ENCODE results near the gene GGT5. TPM values are rescaled to one million over a fixed set of nuclear protein-coding genes. Genes with fewer than 3 reads are reported as not detected.
A peak's percentile ranks its signal among the peaks of the same experiment; 100 is the strongest.
"Not testable (repeated sequence)": the region's sequence is repeated elsewhere in the genome, so short reads cannot be mapped to it uniquely, and the experiment has no call there.

GGT5 gene, protein sequence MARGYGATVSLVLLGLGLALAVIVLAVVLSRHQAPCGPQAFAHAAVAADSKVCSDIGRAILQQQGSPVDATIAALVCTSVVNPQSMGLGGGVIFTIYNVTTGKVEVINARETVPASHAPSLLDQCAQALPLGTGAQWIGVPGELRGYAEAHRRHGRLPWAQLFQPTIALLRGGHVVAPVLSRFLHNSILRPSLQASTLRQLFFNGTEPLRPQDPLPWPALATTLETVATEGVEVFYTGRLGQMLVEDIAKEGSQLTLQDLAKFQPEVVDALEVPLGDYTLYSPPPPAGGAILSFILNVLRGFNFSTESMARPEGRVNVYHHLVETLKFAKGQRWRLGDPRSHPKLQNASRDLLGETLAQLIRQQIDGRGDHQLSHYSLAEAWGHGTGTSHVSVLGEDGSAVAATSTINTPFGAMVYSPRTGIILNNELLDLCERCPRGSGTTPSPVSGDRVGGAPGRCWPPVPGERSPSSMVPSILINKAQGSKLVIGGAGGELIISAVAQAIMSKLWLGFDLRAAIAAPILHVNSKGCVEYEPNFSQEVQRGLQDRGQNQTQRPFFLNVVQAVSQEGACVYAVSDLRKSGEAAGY
- not detected for total RNA-seq
- not detected for polyA plus RNA-seq

DNA sequence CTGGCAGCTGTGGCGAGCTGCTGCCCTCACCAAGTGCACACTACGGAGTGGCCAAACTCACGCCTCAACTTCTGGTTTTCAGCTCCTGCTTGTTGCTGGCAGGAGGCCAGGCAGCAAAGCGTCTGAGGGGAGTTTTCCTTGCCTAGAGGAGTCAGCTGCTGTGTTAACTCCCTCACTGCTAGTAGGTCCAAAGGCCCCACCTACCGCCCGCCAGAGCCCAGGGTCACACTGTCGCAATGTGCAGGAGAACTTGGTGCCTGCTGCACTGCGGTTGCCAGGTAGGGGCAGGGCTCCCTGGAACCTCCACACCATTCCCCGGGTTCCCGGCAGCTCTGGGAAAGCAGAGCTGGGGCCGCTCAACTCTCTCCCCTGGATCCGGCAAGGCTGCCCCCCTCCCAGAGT lies at the start of gene GGT5:
TSS of gene GGT5 (minus strand) at position 53 of the 402 bp plus-strand sequence. CDS start 357 bp downstream, outside the sequence.
- Mint-ChIP-seq H3K27ac (peak within 1 kb of the TSS in 2 of 8 donors; percentile 77 to 85), H3K4me3 (peak within 1 kb of the TSS in 3 of 7 donors; percentile 55 to 78 (median 56)), H3K4me1 (peaks cover 26 to 37% (median 29%) of the 10 kb centered on the region in 3 donors)
- POLR2A ChIA-PET; H3K4me3 ChIP-seq (ENCODE audit: low read length); CTCF ChIA-PET; H3K36me3 Mint-ChIP-seq; H3K27me3 ChIP-seq (ENCODE audit: insufficient read depth, low read length, poor library complexity, severe bottlenecking); H3K36me3 ChIP-seq (ENCODE audit: insufficient read depth, low read length); H3K9me3 Mint-ChIP-seq; H3K9me3 ChIP-seq (ENCODE audit: low read length); H3K27me3 Mint-ChIP-seq; H3K27ac ChIP-seq (ENCODE audit: low read depth, low read length); DNase-seq: not testable (repeated sequence)
- peaks cover 25% of the 10 kb centered on the region for H3K4me1 ChIP-seq (ENCODE audit: insufficient read depth, low read length)

DNA sequence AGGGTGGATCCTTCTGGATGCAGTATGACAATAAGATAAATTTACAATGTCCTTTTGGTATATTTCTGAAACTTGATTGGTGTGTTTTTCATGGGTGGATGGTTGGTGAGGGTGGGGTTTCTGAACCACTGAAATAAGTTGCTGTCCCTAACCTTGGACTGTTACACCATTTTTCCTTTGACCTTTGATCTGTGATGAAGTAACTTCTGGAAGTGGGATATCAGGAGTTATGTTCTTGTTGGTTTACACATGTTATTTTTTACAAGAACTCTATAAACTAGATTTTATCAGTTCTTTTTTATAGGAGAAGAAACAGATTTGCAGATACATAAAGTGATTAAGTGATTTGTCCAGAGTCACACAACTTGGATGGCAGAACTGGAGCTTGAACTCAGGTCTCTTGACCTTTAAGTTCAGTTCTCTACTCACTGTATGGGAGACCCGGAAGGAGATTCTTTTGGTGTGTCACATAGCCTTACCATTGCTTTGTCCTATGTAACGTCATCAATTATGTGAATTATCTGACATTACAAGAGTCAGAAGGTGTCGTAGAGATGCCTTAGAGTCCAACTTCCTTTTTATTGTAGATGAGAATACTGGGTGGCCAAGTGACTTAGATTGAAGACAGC lies 47.4 kb upstream of the GGT5 start:
- CTCF ChIA-PET; H3K27me3 Mint-ChIP-seq; H3K36me3 Mint-ChIP-seq; H3K27ac ChIP-seq (ENCODE audit: low read depth, low read length); H3K9me3 ChIP-seq (ENCODE audit: low read length); H3K4me3 ChIP-seq (ENCODE audit: low read length); H3K36me3 ChIP-seq (ENCODE audit: insufficient read depth, low read length); H3K9me3 Mint-ChIP-seq; H3K4me1 ChIP-seq (ENCODE audit: insufficient read depth, low read length); H3K4me3 Mint-ChIP-seq; H3K27me3 ChIP-seq (ENCODE audit: insufficient read depth, low read length, poor library complexity, severe bottlenecking); DNase-seq: not testable (repeated sequence)
- Mint-ChIP-seq H3K27ac (peak overlapping the region in 2 of 8 donors; percentile 24 to 33), H3K4me1 (peaks cover 25 to 42% (median 32%) of the 10 kb centered on the region in 3 donors)
- POLR2A ChIA-PET: interaction anchor here (1.0 kb wide), 1 partner anchor 17 kb away, joined by 6 read pairs; no protein-coding TSS in a partner anchor

DNA sequence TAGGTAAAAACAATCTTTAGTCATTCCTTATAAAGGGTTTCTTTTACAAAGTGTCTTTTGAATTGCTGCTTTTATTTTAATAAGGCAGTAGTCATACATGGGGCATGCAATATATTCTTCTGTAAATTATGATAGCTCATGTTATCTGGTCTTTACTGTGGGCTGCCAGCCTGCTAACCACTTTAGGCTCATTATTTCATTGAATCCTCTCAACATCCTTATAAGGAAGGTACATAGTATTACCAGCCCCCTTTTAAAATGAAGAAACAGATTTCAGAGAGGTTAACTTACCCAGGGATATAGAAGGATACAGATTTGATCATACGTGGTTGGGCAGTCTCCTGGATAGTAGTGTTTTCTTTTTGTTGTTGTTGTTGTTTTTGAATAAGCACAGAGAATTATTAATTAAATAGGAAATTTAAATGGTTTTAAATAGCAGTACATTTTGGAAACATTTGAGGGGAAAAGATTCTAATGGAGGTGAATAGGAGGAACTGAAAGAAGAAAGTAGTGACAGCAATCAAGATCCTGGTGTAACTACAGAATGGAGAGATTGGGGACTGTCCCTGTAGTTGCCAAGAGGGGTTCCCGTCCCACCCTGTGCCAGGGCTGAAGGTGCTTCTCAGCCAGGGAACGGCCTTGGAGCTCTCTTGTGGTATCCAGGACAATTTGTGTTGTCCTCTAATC lies 46.8 kb upstream of the GGT5 start:
- no peak overlapping the region for H3K27ac ChIP-seq (ENCODE audit: low read depth, low read length)
- peak overlapping the region in 1 of 8 donors; percentile 24 for H3K27ac Mint-ChIP-seq
- CTCF ChIA-PET: no interaction called here

DNA sequence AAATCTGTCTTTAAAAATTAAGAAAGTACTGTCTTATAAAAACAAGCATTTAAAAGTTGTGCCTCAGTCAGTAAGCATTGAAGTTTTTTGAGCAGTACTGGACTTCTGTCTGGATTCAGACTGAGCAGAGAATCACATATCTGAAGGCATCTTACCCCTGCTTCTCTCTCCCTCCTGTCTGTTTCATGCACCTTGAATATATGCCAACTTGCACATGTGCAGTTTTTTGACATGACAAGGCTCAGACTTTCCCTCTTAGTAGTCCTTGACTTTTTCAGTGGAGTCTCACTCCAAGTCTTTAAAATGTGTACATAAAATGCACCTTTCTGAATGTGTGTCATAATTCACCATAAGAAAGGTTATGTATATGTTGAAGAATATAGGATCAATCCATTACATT lies 45.6 kb upstream of the GGT5 start:
- Histone ChIP-seq H3K4me1 (ENCODE audit: insufficient read depth, low read length) (peaks cover 7% of the 10 kb centered on the region), H3K36me3 (ENCODE audit: insufficient read depth, low read length) (no peaks in the 10 kb centered on the region), H3K27me3 (ENCODE audit: insufficient read depth, low read length, poor library complexity, severe bottlenecking) (no peaks in the 10 kb centered on the region), H3K4me3 (ENCODE audit: low read length) (no peak overlapping the region), H3K9me3 (ENCODE audit: low read length) (no peaks in the 10 kb centered on the region), H3K27ac (ENCODE audit: low read depth, low read length) (no peak overlapping the region)
- CTCF ChIA-PET: no interaction called here
- DNase-seq: no peak
- Mint-ChIP-seq H3K9me3 (no peaks in the 10 kb centered on the region), H3K4me3 (no peak overlapping the region), H3K4me1 (peaks cover 28 to 45% (median 38%) of the 10 kb centered on the region in 3 donors), H3K27ac (peak overlapping the region in 1 of 8 donors; percentile 33), H3K36me3 (peaks cover 0 to 7% (median 4%) of the 10 kb centered on the region in 3 donors), H3K27me3 (no peaks in the 10 kb centered on the region)
- POLR2A ChIA-PET: no interaction called here

More for the DNA sequence above, 46.8 kb upstream of the GGT5 start:
- H3K27me3 Mint-ChIP-seq: no peaks in the 10 kb centered on the region
- no peaks in the 10 kb centered on the region for H3K9me3 Mint-ChIP-seq
- DNase-seq: no peak
- peaks cover 0 to 7% (median 4%) of the 10 kb centered on the region in 3 donors for H3K36me3 Mint-ChIP-seq
- Histone ChIP-seq H3K9me3 (ENCODE audit: low read length) (no peaks in the 10 kb centered on the region), H3K36me3 (ENCODE audit: insufficient read depth, low read length) (no peaks in the 10 kb centered on the region), H3K4me1 (ENCODE audit: insufficient read depth, low read length) (no peaks in the 10 kb centered on the region), H3K4me3 (ENCODE audit: low read length) (no peak overlapping the region), H3K27me3 (ENCODE audit: insufficient read depth, low read length, poor library complexity, severe bottlenecking) (no peaks in the 10 kb centered on the region)
- POLR2A ChIA-PET: interaction anchor here (1.0 kb wide), 1 partner anchor 17 kb away, joined by 6 read pairs; no protein-coding TSS in a partner anchor
- peaks cover 29 to 46% (median 32%) of the 10 kb centered on the region in 3 donors for H3K4me1 Mint-ChIP-seq
- no peak overlapping the region for H3K4me3 Mint-ChIP-seq

DNA sequence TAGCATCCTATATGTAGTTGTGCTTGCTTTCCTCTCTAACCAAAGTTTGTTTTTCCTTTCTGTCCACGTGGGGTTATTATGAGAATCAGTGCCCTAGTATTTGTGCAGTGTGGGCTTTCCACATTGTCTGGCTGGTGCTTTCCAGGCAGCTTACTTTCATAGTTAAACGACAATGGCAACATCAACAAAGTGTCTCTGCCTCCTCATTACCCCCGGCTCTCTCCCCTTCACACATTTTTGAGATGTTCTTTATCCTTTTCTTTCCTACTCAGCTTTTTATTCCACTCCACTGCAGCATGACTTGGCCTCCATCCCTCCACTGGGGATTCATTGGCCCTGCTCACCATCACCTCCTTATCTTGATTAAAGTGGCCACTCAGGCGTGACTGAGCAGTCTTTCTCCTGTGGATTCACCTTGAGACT lies 44.9 kb upstream of the GGT5 start:
- Mint-ChIP-seq H3K4me1 (peaks cover 33 to 52% (median 45%) of the 10 kb centered on the region in 3 donors), H3K4me3 (no peak overlapping the region), H3K9me3 (no peaks in the 10 kb centered on the region), H3K27me3 (no peaks in the 10 kb centered on the region), H3K36me3 (peaks cover 0 to 7% (median 4%) of the 10 kb centered on the region in 3 donors), H3K27ac (peak overlapping the region in 4 of 8 donors; percentile 39 to 90 (median 66))
- Histone ChIP-seq H3K9me3 (ENCODE audit: low read length) (no peaks in the 10 kb centered on the region), H3K27me3 (ENCODE audit: insufficient read depth, low read length, poor library complexity, severe bottlenecking) (no peaks in the 10 kb centered on the region), H3K27ac (ENCODE audit: low read depth, low read length) (no peak overlapping the region), H3K4me1 (ENCODE audit: insufficient read depth, low read length) (peaks cover 14% of the 10 kb centered on the region), H3K36me3 (ENCODE audit: insufficient read depth, low read length) (no peaks in the 10 kb centered on the region), H3K4me3 (ENCODE audit: low read length) (no peak overlapping the region)
- POLR2A ChIA-PET: no interaction called here
- DNase-seq: no peak
- CTCF ChIA-PET: interaction anchor here (1.1 kb wide), 1 partner anchor 10 kb away, joined by 3 read pairs; no protein-coding TSS in a partner anchor

DNA sequence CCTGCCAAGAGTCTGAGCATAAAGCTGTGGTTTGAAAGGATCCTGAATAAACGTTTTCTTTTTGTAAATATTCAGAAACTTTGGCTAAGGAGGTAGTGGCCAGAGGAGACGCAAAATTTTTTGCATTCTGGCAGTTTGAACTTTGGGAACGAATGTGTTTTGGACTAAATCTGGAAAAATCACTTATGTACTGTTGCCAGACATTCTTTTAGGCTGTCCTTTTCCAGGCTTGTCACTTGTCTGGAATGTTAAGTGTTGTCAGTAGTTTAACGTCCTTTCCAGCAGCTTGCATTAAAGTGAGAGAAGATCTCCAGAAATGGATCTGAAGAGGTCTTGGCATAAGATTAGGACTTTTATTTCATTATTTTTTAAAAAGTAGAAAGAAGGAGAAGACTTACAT lies 44.2 kb upstream of the GGT5 start:
- Histone ChIP-seq H3K9me3 (ENCODE audit: low read length) (no peaks in the 10 kb centered on the region), H3K27me3 (ENCODE audit: insufficient read depth, low read length, poor library complexity, severe bottlenecking) (no peaks in the 10 kb centered on the region), H3K36me3 (ENCODE audit: insufficient read depth, low read length) (no peaks in the 10 kb centered on the region), H3K4me3 (ENCODE audit: low read length) (no peak overlapping the region), H3K4me1 (ENCODE audit: insufficient read depth, low read length) (peaks cover 17% of the 10 kb centered on the region), H3K27ac (ENCODE audit: low read depth, low read length) (no peak overlapping the region)
- Mint-ChIP-seq H3K4me3 (no peak overlapping the region), H3K9me3 (no peaks in the 10 kb centered on the region), H3K36me3 (peaks cover 0 to 7% (median 4%) of the 10 kb centered on the region in 3 donors), H3K27ac (no peak overlapping the region), H3K4me1 (peaks cover 37 to 56% (median 50%) of the 10 kb centered on the region in 3 donors), H3K27me3 (no peaks in the 10 kb centered on the region)
- DNase-seq: no peak
- ChIA-PET POLR2A (no interaction called here), CTCF (interaction anchor here (1.0 to 1.1 kb wide), 2 partner anchors 10 to 15 kb away, joined by 3 read pairs; no protein-coding TSS in a partner anchor)

DNA sequence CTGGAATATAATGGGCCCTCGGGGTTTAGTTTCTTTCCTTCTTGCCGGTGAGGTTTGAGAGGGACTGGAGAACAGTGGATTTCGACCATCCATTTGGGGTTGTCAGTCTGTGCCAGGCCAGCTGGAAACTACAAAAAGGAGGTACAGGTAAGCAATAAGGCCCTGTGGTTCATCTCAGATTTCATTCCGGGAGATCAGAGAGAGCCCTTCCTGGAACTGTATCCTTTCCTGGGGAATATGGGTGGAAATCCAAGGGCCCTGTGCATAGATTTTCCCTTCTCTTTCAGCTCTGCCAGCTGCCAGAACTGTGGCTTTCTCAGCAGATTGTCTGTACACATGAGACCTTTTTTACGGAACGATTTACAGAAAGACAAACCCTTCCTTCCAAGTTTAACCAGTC lies 42.9 kb upstream of the GGT5 start:
- H3K36me3 ChIP-seq (ENCODE audit: insufficient read depth, low read length); H3K27me3 Mint-ChIP-seq; H3K27ac Mint-ChIP-seq; POLR2A ChIA-PET; H3K27ac ChIP-seq (ENCODE audit: low read depth, low read length); H3K4me3 ChIP-seq (ENCODE audit: low read length); H3K4me3 Mint-ChIP-seq; H3K9me3 ChIP-seq (ENCODE audit: low read length); H3K27me3 ChIP-seq (ENCODE audit: insufficient read depth, low read length, poor library complexity, severe bottlenecking); H3K9me3 Mint-ChIP-seq; DNase-seq: not testable (repeated sequence)
- CTCF ChIA-PET: interaction anchor here (1.0 kb wide), 1 partner anchor 14 kb away, joined by 3 read pairs; no protein-coding TSS in a partner anchor
- Mint-ChIP-seq H3K36me3 (peaks cover 0 to 10% (median 4%) of the 10 kb centered on the region in 3 donors), H3K4me1 (peaks cover 43 to 66% (median 61%) of the 10 kb centered on the region in 3 donors)
- H3K4me1 ChIP-seq (ENCODE audit: insufficient read depth, low read length): peaks cover 17% of the 10 kb centered on the region

Data from CD8-positive, alpha-beta memory T cell (primary cell).